ENCODE results near the gene SMAD5. TPM values are rescaled to one million over a fixed set of nuclear protein-coding genes. Genes with fewer than 3 reads are reported as not detected.
A peak's percentile ranks its signal among the peaks of the same experiment; 100 is the strongest.

Gene SMAD5
- total and polyA plus RNA-seq, 3 donors from 2014 or later = 25.4 to 36.0 (median 29.1) TPM

DNA sequence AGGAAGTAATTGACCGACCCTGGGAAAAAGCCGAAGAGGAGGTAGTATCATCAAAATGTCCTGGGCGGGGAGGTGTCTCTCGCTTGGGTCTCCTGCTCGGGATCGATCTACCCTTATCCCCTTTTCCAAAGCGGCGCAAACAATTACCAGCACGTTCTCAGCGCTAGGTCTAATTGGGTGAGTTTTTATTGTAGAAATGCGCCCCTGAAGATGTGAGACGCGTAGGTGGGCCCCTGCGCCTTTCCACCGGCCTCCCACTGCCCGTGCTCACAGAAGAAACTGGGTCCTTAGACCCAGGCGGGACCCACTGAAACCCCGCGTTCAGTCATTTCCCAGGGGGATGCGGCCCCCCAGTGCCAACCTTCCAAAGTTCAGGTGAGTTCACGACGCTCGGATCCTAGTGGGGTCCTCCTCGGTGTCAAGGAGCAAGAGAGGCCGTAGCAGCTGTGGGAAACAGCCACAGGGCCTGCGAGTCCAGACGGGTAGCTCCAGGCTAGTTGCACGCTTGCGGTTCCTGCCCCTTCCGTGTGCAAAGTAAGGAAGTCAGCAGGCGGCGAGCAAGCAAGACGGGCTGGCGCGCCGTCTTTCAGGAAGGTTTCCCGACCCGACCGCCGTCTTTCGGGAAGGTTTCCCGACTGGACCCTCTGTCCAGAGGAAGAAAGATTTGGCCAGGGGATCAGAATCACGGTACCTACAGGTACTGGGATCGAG is 58.8 kb downstream of the SMAD5 start:
- intact Hi-C loops (cut with DNase I; ENCODE audit: low total_unique reads) = no loop called here
- no peak for TF ChIP-seq POLR2A (IDR thresholded peaks at IDR 0.05)
- TF ChIP-seq, protein P1, sequence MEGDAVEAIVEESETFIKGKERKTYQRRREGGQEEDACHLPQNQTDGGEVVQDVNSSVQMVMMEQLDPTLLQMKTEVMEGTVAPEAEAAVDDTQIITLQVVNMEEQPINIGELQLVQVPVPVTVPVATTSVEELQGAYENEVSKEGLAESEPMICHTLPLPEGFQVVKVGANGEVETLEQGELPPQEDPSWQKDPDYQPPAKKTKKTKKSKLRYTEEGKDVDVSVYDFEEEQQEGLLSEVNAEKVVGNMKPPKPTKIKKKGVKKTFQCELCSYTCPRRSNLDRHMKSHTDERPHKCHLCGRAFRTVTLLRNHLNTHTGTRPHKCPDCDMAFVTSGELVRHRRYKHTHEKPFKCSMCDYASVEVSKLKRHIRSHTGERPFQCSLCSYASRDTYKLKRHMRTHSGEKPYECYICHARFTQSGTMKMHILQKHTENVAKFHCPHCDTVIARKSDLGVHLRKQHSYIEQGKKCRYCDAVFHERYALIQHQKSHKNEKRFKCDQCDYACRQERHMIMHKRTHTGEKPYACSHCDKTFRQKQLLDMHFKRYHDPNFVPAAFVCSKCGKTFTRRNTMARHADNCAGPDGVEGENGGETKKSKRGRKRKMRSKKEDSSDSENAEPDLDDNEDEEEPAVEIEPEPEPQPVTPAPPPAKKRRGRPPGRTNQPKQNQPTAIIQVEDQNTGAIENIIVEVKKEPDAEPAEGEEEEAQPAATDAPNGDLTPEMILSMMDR (IDR thresholded peaks at IDR 0.05) = no peak
- Histone ChIP-seq H3K36me3 (ENCODE audit: low read depth, missing control alignments) (no peaks in the 10 kb centered on the region), H3K4me1 (peaks cover 12% of the 10 kb centered on the region), H3K27me3 (no peaks in the 10 kb centered on the region), H3K27ac (no peak overlapping the region), H3K4me3 (peak overlapping the region in 1 of 2 donors; percentile 49), H3K9me3 (no peaks in the 10 kb centered on the region)
- no peak for DNase-seq
- 19 to 29% methylated on average over 4 to 44 of the region's 44 CpGs for WGBS, 2 donors

DNA sequence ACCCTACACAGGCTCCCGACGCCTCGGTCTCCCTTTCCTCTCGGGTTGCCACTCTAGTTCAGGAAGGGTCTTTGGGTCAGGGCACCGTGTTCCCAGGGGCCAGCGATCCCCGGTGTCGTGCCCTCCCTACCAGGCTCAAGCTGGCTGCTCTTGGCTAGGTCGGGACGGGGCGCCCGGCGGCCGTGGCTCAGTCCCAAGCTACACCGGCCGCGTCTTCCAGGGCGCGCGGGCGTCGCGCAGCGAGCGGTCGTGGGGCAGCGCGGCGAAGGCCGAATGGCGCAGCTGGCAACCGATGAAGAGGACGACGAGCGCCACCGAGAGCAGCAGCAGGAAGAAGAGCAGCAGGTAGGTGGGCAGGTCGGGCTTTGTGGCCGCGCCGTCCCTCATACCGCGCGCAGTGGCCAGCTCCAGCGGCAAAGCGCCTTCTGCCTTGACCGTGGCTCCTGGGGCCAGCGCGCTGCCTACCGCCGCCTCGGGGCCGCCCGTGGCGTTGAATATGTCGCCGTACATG is 59.4 kb downstream of the SMAD5 start:
- Histone ChIP-seq H3K27ac (no peak overlapping the region), H3K36me3 (ENCODE audit: low read depth, missing control alignments) (no peaks in the 10 kb centered on the region), H3K9me3 (no peaks in the 10 kb centered on the region), H3K4me3 (peak overlapping the region; percentile 41 to 49), H3K27me3 (no peaks in the 10 kb centered on the region), H3K4me1 (peaks cover 12% of the 10 kb centered on the region)
- intact Hi-C loops (cut with DNase I; ENCODE audit: low total_unique reads) = no loop called here
- TF ChIP-seq, protein P1 (IDR thresholded peaks at IDR 0.05) = no peak
- no peak for TF ChIP-seq POLR2A (IDR thresholded peaks at IDR 0.05)
- DNase-seq = no peak
- WGBS, 2 donors = 0 to 2% methylated on average over 4 to 53 of the region's 56 CpGs

DNA sequence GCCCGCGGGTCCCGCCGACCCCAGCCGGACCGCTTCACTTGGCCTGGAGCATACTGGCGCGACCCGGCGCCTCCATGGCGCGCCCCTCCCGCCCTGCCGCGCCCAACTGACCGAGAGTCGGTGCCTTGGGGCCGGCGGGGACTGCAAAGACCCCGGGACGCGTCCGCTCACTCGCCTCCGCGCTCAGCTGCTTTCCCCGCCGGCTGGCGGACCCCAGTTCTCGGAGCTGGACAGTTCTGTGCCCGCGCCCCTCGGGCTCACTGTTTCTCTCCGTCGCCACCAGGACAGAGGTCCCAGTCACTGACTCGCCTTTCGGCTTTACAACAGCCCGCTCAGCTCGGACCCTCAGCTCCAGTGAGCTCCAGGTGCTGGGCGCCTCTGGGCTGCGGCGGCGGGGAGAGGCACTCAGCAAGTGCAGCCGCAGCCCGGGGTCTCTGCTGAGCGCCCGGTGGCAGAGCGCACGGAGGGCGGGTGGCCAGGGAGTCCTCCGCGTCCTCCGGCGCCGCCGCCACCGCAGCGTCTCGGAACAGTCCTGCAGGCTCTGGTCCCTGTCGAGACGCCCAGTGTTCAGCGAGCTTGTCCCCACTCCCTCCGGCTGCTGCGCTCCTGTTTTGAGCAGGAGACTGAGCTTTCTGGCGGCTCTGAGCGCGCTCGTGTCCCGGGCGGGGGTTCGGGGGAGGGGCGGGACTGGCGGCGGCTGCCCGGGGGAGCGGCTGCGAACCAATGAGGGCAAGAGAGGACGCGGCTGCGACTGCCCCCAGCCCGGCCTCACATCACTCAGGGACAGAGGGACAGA is 60.1 kb downstream of the SMAD5 start, which contains the start of gene SMIM32:
Gene SMIM32 (minus strand): TSS at position 637 of the 796 bp plus-strand sequence. CDS start 638 bp downstream, outside the sequence.
- H3K9me3 ChIP-seq = no peaks in the 10 kb centered on the region
- H3K4me1 ChIP-seq = peaks cover 12% of the 10 kb centered on the region
- peak within 1 kb of the TSS; percentile 41 to 49 for H3K4me3 ChIP-seq
- DNase-seq = no peak
- intact Hi-C loops (cut with DNase I; ENCODE audit: low total_unique reads) = no loop called here
- TF ChIP-seq, protein P1 (IDR thresholded peaks at IDR 0.05) = no peak
- TF ChIP-seq POLR2A (IDR thresholded peaks at IDR 0.05) = no peak
- H3K27ac ChIP-seq = no peak within 1 kb of the TSS
- H3K36me3 ChIP-seq (ENCODE audit: low read depth, missing control alignments) = no peaks in the 10 kb centered on the region
- 0 to 1% methylated on average over 4 to 77 of the region's 81 CpGs for WGBS, 2 donors
- no peaks in the 10 kb centered on the region for H3K27me3 ChIP-seq

DNA sequence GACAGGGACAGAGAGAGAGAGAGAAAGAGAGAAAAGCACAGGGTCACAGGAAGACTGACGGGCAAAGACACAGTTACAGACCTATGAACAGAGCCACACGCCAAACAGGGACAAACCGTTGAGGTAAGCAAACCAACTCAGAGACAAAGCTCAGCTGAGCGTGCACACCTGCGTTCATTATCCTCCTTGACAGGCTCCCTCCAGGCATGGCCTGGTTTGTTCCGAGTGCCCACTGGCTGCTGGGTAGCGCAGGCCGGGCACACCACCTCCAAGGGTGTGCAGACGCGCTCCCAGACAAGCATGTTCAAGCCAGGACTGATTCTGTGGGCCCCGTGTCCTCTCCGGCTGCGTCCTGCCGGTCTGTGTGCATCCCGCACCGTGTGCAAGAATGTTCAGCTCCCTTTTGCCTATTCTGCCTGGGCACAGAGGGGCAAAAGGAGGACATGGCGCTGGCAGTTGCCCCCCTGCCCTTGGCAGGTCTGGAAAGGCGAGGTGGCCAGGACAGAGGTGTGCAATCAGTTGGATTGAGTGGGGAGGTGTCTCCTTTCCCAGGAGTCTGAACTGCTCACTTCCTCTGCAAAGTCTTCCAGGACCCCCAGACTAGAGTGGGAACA is 60.8 kb downstream of the SMAD5 start:
- 27 to 50% methylated on average over 17 to 18 of the region's 18 CpGs for WGBS, 2 donors
- Histone ChIP-seq H3K36me3 (ENCODE audit: low read depth, missing control alignments) (no peaks in the 10 kb centered on the region), H3K4me3 (peak overlapping the region; percentile 41 to 49), H3K27me3 (no peaks in the 10 kb centered on the region), H3K27ac (no peak overlapping the region), H3K4me1 (peaks cover 12% of the 10 kb centered on the region), H3K9me3 (no peaks in the 10 kb centered on the region)
- no peak for DNase-seq
- TF ChIP-seq, protein P1 (IDR thresholded peaks at IDR 0.05) = no peak
- TF ChIP-seq POLR2A (IDR thresholded peaks at IDR 0.05) = no peak
- intact Hi-C loops (cut with DNase I; ENCODE audit: low total_unique reads) = no loop called here
